ENCODE results near the gene TNXB. TPM values are rescaled to one million over a fixed set of nuclear protein-coding genes. Genes with fewer than 3 reads are reported as not detected.
A peak's percentile ranks its signal among the peaks of the same experiment; 100 is the strongest.

TNXB gene
- total and polyA plus RNA-seq, 9 of the 15 experiments (the other 6 are each of a cell fraction or from before 2014, with no cell fraction given) = 0.14 to 28.1 (median 12.4) TPM

GRCh38 chr6:32129297-32130088 is 20.4 kb upstream of the TNXB start (continued):
- TF ChIP-seq CTCF (IDR thresholded peaks at IDR 0.05 in 2 of 3, conservative IDR thresholded peaks at IDR 0.05 in 1 of 3; ENCODE audit: insufficient read depth in 2 of 3, low read depth in 1 of 3, low read length in 3 of 3) (peak; percentile 39 to 50 (median 39); a peak in 5 of 6 replicates), ZEB2 (IDR thresholded peaks at IDR 0.05) (peak; percentile 56; the same call in 1 of the 2 replicates), NFIC (IDR thresholded peaks at IDR 0.05) (peak; percentile 31; the same call in 1 of the 2 replicates), SAP30 (IDR thresholded peaks at IDR 0.05; ENCODE audit: borderline replicate concordance, insufficient read depth, low read depth, low read length, poor library complexity, severe bottlenecking) (peak; percentile 21), NKRF (IDR thresholded peaks at IDR 0.05; ENCODE audit: borderline replicate concordance) (0 out of 2 replicates have a peak, but pooled peaks have one; percentile 23), RAD21 (CRISPR knock-in tag; conservative IDR thresholded peaks at IDR 0.05 in 1 of 2, IDR thresholded peaks at IDR 0.05 in 1 of 2) (peak in 1 of 2 experiments; percentile 26; a peak in 3 of 4 replicates), ETV6 (IDR thresholded peaks at IDR 0.05; ENCODE audit: borderline replicate concordance in 1 of 2, low read depth in 2 of 2, low read length in 1 of 2) (0 out of 4 replicates have a peak, but pooled peaks of 1 of the 2 experiments have one; percentile 38), ETV6 (CRISPR knock-in tag; IDR thresholded peaks at IDR 0.05; ENCODE audit: borderline replicate concordance) (no peak), EHMT2 (IDR thresholded peaks at IDR 0.05) (peak; percentile 73; the same call in 1 of the 2 replicates), CTCFL (IDR thresholded peaks at IDR 0.05; ENCODE audit: borderline replicate concordance, insufficient read depth, low read depth, low read length, poor library complexity, severe bottlenecking) (peak; percentile 46)

Data from K562 (cell line).